Measurements from ENCODE around the gene CNTF.

Gene CNTF

GRCh38 chr11:58613228-58613627, 9.2 kb upstream of the CNTF start:
- Histone ChIP-seq H3K9me3 (ENCODE audit: control insufficient read depth, insufficient read depth, low read length) (no peaks in the 10 kb centered on the region), H3K27me3 (ENCODE audit: control insufficient read depth, insufficient read depth, low read length) (no peaks in the 10 kb centered on the region), H3K4me1 (ENCODE audit: control insufficient read depth, insufficient read depth, low read length) (no peaks in the 10 kb centered on the region), H3K36me3 (ENCODE audit: control insufficient read depth, insufficient read depth, low read length) (peaks cover 27% of the 10 kb centered on the region), H3K9ac (ENCODE audit: low read depth, low read length) (no peak overlapping the region), H3K4me3 (ENCODE audit: low read depth, low read length) (no peak overlapping the region)

GRCh38 chr11:58615559-58615958, 6.9 kb upstream of the CNTF start:
- Histone ChIP-seq H3K4me3 (ENCODE audit: low read depth, low read length) (no peak overlapping the region), H3K4me1 (ENCODE audit: control insufficient read depth, insufficient read depth, low read length) (no peaks in the 10 kb centered on the region), H3K9ac (ENCODE audit: low read depth, low read length) (no peak overlapping the region), H3K27me3 (ENCODE audit: control insufficient read depth, insufficient read depth, low read length) (no peaks in the 10 kb centered on the region), H3K9me3 (ENCODE audit: control insufficient read depth, insufficient read depth, low read length) (no peaks in the 10 kb centered on the region), H3K36me3 (ENCODE audit: control insufficient read depth, insufficient read depth, low read length) (peaks cover 27% of the 10 kb centered on the region)

- H3K36me3 ChIP-seq (ENCODE audit: control insufficient read depth, insufficient read depth, low read length), result peaks cover 24% of the 10 kb centered on the region
- H3K4me1 ChIP-seq (ENCODE audit: control insufficient read depth, insufficient read depth, low read length), result no peaks in the 10 kb centered on the region
- no peaks in the 10 kb centered on the region for H3K9me3 ChIP-seq (ENCODE audit: control insufficient read depth, insufficient read depth, low read length)
- H3K4me3 ChIP-seq (ENCODE audit: low read depth, low read length), result no peak overlapping the region
- H3K9ac ChIP-seq (ENCODE audit: low read depth, low read length), result no peak overlapping the region
- no peaks in the 10 kb centered on the region for H3K27me3 ChIP-seq (ENCODE audit: control insufficient read depth, insufficient read depth, low read length)
Measured at GRCh38 chr11:58616594-58616993, 5.9 kb upstream of the CNTF start.

DNA sequence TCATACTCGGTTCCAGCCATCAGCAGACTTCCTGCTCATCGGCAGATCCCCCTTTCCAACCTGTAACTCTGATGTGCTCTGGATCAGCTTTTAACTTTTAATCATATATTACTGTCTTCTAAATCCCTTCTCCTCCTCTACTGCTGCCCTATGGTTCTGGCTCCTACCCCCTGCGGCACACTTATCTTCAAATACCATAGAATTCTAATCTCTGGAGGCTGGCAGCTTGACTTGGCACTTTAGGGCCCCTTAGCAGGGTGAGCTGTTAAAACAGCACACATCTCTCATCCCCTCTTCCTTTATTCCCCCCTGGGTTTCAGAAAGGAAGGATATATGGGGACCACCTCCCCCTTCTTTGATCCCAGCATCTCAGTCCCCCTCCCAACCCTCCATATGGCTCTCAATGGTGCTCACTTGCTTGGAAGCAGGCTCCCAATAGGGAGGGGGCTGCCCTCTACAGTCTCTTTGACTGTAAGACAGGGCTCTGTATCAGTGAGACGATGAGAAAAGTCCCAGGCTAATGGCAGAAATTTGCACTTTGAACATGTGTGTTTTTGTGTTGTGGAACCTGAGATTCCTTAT, 4.4 kb upstream of the CNTF start:
- Histone ChIP-seq H3K9me3 (ENCODE audit: control insufficient read depth, insufficient read depth, low read length) (no peaks in the 10 kb centered on the region), H3K27me3 (ENCODE audit: control insufficient read depth, insufficient read depth, low read length) (no peaks in the 10 kb centered on the region), H3K9ac (ENCODE audit: low read depth, low read length) (no peak overlapping the region), H3K4me3 (ENCODE audit: low read depth, low read length) (no peak overlapping the region), H3K36me3 (ENCODE audit: control insufficient read depth, insufficient read depth, low read length) (peaks cover 24% of the 10 kb centered on the region), H3K4me1 (ENCODE audit: control insufficient read depth, insufficient read depth, low read length) (no peaks in the 10 kb centered on the region)

GRCh38 chr11:58621586-58622262, 741 bp upstream of the CNTF start:
- H3K4me3 ChIP-seq (ENCODE audit: low read depth, low read length), result no peak overlapping the region
- no peaks in the 10 kb centered on the region for H3K27me3 ChIP-seq (ENCODE audit: control insufficient read depth, insufficient read depth, low read length)
- no peak overlapping the region for H3K9ac ChIP-seq (ENCODE audit: low read depth, low read length)
- H3K9me3 ChIP-seq (ENCODE audit: control insufficient read depth, insufficient read depth, low read length), result no peaks in the 10 kb centered on the region
- H3K36me3 ChIP-seq (ENCODE audit: control insufficient read depth, insufficient read depth, low read length), result peaks cover 18% of the 10 kb centered on the region
- H3K4me1 ChIP-seq (ENCODE audit: control insufficient read depth, insufficient read depth, low read length), result no peaks in the 10 kb centered on the region

GRCh38 chr11:58625086-58625485, 2.6 kb downstream of the CNTF start:
- Histone ChIP-seq H3K4me1 (ENCODE audit: control insufficient read depth, insufficient read depth, low read length) (no peaks in the 10 kb centered on the region), H3K4me3 (ENCODE audit: low read depth, low read length) (no peak overlapping the region), H3K9me3 (ENCODE audit: control insufficient read depth, insufficient read depth, low read length) (no peaks in the 10 kb centered on the region), H3K9ac (ENCODE audit: low read depth, low read length) (no peak overlapping the region), H3K27me3 (ENCODE audit: control insufficient read depth, insufficient read depth, low read length) (no peaks in the 10 kb centered on the region), H3K36me3 (ENCODE audit: control insufficient read depth, insufficient read depth, low read length) (peaks cover 6% of the 10 kb centered on the region)

DNA sequence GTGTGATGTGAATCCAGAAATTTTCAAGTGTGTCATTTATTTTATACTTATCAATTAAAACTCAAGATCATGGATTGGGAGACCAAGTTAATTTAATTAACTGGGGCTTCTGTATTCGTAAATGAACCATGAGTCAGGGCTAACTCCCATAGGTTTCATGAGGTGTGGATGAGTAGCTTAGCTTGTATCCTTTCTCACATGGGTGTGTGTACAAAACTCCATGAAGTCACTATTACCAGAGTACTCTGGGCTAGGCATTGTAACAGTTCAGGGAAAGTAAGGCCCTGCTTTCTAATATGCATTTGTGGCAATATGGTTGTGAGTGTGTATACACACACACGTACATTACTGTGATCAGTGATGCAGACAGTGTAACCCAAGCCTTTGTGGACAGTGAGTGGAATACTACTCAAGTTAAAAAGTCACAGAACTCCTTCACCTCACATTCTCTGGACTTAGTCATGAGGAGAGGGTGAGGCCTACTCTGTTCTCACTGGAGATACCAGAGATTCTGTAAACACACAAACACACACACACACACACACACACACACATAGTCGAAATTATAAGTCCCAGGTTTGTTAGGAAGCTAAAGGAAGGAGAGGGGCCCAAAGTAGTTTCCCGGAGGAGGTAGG, 3.5 kb downstream of the CNTF start:
- H3K4me3 ChIP-seq (ENCODE audit: low read depth, low read length), result no peak overlapping the region
- H3K36me3 ChIP-seq (ENCODE audit: control insufficient read depth, insufficient read depth, low read length), result peaks cover 6% of the 10 kb centered on the region
- no peak overlapping the region for H3K9ac ChIP-seq (ENCODE audit: low read depth, low read length)
- no peaks in the 10 kb centered on the region for H3K27me3 ChIP-seq (ENCODE audit: control insufficient read depth, insufficient read depth, low read length)
- no peaks in the 10 kb centered on the region for H3K9me3 ChIP-seq (ENCODE audit: control insufficient read depth, insufficient read depth, low read length)
- H3K4me1 ChIP-seq (ENCODE audit: control insufficient read depth, insufficient read depth, low read length), result no peaks in the 10 kb centered on the region

DNA sequence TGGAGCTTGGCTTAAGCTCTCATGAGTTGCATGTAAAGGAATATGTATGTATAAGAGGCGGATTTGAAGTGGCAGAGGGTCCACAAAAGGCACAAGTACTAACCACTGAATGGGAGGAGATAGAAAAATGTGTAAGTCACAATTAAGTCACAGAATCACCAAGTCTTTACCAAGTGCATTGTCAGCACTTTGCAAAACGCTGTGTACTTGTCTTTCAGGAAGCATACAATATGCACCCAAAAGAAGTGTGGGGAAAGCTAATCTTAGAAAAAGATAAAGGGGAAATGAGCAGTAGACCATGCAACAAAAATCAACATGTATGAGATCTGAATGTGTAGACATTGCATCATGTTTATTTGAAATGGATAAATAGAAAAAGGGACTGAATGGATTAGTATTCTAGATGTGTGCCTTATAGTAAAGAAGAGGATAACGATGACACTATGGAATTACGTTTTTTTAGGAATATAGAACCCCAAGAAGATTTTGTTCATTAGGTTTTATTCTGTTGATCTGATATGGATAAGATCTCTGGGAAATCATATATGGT, 4.5 kb downstream of the CNTF start:
- Histone ChIP-seq H3K27me3 (ENCODE audit: control insufficient read depth, insufficient read depth, low read length) (no peaks in the 10 kb centered on the region), H3K9ac (ENCODE audit: low read depth, low read length) (no peak overlapping the region), H3K4me3 (ENCODE audit: low read depth, low read length) (no peak overlapping the region), H3K36me3 (ENCODE audit: control insufficient read depth, insufficient read depth, low read length) (peaks cover 6% of the 10 kb centered on the region), H3K9me3 (ENCODE audit: control insufficient read depth, insufficient read depth, low read length) (no peaks in the 10 kb centered on the region), H3K4me1 (ENCODE audit: control insufficient read depth, insufficient read depth, low read length) (no peaks in the 10 kb centered on the region)

DNA sequence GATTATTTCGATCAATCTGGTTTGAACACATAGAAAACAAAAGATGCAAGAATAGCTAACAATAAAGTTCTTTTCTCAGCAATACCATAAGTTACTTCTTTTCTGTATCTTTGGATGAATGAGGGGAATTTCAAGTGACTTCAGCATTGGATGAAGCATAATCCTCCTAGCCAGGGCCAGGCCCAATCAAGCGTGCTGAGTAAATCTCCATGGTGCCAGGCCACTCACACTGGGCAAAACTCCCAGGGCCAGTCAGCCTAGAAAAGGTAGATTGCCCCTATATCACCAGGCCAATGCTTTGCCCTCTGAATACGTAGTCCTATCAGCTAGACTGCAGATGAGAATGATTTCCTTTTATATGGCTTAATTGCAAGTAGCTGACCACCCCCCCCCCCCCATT, 6.0 kb downstream of the CNTF start:
- H3K4me3 ChIP-seq (ENCODE audit: low read depth, low read length), result no peak overlapping the region
- peaks cover 6% of the 10 kb centered on the region for H3K36me3 ChIP-seq (ENCODE audit: control insufficient read depth, insufficient read depth, low read length)

DNA sequence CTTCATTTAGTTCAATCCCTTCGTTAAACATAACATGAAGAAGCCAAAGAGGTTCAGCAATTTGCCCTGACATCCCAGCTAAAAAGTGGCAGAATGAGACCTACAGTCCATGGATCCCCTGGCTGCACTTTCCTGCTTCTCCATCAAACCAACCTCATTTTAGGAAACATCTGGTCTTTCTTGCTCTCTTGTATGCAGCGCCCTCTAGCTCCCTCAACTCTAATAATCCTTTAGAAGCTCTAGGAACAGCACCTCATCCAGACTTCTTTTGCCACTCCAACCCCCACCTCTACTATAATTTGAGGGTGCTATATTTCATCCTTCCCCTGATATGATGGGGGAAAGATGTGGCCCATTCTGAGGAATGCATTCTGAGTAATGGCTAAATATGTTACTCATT, 7.4 kb downstream of the CNTF start:
- H3K4me1 ChIP-seq (ENCODE audit: control insufficient read depth, insufficient read depth, low read length), result no peaks in the 10 kb centered on the region
- H3K9me3 ChIP-seq (ENCODE audit: control insufficient read depth, insufficient read depth, low read length), result no peaks in the 10 kb centered on the region
- H3K27me3 ChIP-seq (ENCODE audit: control insufficient read depth, insufficient read depth, low read length), result no peaks in the 10 kb centered on the region
- no peak overlapping the region for H3K9ac ChIP-seq (ENCODE audit: low read depth, low read length)
- H3K36me3 ChIP-seq (ENCODE audit: control insufficient read depth, insufficient read depth, low read length), result no peaks in the 10 kb centered on the region
- H3K4me3 ChIP-seq (ENCODE audit: low read depth, low read length), result no peak overlapping the region

More for the DNA sequence above, 6.0 kb downstream of the CNTF start:
- Histone ChIP-seq H3K27me3 (ENCODE audit: control insufficient read depth, insufficient read depth, low read length) (no peaks in the 10 kb centered on the region), H3K9me3 (ENCODE audit: control insufficient read depth, insufficient read depth, low read length) (no peaks in the 10 kb centered on the region), H3K4me1 (ENCODE audit: control insufficient read depth, insufficient read depth, low read length) (no peaks in the 10 kb centered on the region), H3K9ac (ENCODE audit: low read depth, low read length) (no peak overlapping the region)

DNA sequence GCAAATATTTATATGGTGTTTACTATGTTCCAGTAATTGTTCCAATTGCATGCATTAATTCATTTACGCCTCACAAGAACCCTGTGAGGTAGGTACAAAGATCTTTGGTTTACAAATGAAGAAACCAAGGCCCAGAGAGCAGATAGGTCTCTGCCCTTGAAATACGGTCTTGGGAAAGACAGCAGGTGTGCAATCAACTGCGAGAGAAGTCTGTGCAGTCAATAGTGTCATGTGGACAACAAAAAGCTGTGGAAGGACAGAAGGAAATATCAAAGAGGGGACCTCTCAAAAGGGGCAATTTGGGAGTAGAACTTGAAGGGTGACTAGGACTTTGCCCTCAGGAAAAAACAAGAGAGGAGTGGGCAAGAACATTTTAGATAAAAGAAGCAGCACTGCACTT, 8.9 kb downstream of the CNTF start:
- Histone ChIP-seq H3K9me3 (ENCODE audit: control insufficient read depth, insufficient read depth, low read length) (no peaks in the 10 kb centered on the region), H3K36me3 (ENCODE audit: control insufficient read depth, insufficient read depth, low read length) (no peaks in the 10 kb centered on the region), H3K4me3 (ENCODE audit: low read depth, low read length) (no peak overlapping the region), H3K9ac (ENCODE audit: low read depth, low read length) (no peak overlapping the region), H3K27me3 (ENCODE audit: control insufficient read depth, insufficient read depth, low read length) (no peaks in the 10 kb centered on the region), H3K4me1 (ENCODE audit: control insufficient read depth, insufficient read depth, low read length) (no peaks in the 10 kb centered on the region)

DNA sequence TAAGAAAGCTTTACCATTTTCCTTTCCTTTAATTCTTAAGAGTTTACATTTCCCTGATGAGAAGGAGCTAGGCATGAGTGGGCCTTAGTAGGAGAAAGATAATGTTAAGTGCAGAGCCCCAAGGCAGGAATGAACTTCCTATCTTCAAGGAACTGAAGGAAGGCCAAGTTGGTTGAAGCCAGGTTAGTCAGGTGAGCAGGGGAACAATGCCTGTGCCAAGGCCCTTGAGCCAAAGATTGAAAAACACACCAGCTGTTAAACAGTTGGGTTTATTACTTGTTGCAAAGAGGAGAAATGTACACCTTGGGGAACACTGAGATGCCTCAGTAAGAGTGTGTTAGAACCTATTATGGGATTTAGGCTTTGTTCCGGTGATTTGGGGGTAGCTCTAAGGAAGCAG, 10.0 kb downstream of the CNTF start:
- Histone ChIP-seq H3K9ac (ENCODE audit: low read depth, low read length) (no peak overlapping the region), H3K27me3 (ENCODE audit: control insufficient read depth, insufficient read depth, low read length) (no peaks in the 10 kb centered on the region), H3K9me3 (ENCODE audit: control insufficient read depth, insufficient read depth, low read length) (no peaks in the 10 kb centered on the region), H3K4me3 (ENCODE audit: low read depth, low read length) (no peak overlapping the region), H3K4me1 (ENCODE audit: control insufficient read depth, insufficient read depth, low read length) (no peaks in the 10 kb centered on the region), H3K36me3 (ENCODE audit: control insufficient read depth, insufficient read depth, low read length) (no peaks in the 10 kb centered on the region)

Measured in iPS-15b (cell line).